Measurements from ENCODE around the gene DISP3. TPM values are rescaled to one million over a fixed set of nuclear protein-coding genes. Genes with fewer than 3 reads are reported as not detected.

Gene DISP3
- polyA plus RNA-seq, 1 of the 3 experiments (the other 2 are of a cell fraction), result 0.08 TPM

DNA sequence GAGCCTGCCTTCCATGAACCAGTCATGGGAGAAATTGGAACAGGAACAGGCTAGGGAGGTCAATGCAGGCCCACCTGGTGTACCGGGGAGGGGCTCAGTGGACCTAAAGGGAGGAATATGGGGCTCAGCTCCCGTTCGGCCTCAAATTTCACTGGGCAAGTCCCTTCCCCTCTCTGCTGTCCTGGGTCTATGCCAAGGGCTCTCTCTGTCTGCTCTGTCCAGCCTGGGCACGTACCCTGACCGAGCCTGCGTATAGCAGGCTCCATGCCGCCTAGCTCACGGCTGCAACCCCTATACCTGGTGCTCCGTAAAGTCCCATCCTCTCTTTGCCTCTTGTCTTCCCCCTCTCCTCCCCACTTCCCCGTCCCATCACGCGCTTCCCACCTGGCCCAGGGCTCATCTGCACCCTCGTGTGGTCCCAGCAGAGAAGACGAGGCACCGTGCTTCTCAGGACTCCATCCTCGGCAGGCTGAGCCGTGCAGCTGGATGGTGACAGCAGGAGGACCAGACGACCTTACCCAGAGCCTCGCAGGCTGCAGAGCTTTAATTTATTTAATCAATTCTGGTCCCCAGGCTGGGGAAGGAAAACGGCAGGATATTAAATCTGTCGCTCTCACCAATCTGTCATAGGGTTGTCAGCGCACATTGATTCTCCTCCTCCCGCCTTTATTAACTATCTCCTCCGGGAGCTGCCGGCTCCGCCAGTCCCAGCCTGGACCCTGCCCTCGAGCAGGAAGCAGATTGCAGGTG, 25.0 kb upstream of the DISP3 start (continued):
- TF ChIP-seq, protein P1, sequence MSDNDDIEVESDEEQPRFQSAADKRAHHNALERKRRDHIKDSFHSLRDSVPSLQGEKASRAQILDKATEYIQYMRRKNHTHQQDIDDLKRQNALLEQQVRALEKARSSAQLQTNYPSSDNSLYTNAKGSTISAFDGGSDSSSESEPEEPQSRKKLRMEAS (IDR thresholded peaks at IDR 0.05; ENCODE audit: low read depth), result no peak
- no peak for TF ChIP-seq GABPA (IDR thresholded peaks at IDR 0.05; ENCODE audit: low read depth)
- TF ChIP-seq EZH2phosphoT487 (IDR thresholded peaks at IDR 0.05; ENCODE audit: borderline replicate concordance, low read depth), result no peak
- TF ChIP-seq JUND (IDR thresholded peaks at IDR 0.05), result no peak
- TF ChIP-seq ELF1 (IDR thresholded peaks at IDR 0.05), result no peak
- TF ChIP-seq, protein P2, sequence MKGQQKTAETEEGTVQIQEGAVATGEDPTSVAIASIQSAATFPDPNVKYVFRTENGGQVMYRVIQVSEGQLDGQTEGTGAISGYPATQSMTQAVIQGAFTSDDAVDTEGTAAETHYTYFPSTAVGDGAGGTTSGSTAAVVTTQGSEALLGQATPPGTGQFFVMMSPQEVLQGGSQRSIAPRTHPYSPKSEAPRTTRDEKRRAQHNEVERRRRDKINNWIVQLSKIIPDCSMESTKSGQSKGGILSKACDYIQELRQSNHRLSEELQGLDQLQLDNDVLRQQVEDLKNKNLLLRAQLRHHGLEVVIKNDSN (IDR thresholded peaks at IDR 0.05; ENCODE audit: borderline replicate concordance, low read depth), result no peak
- TF ChIP-seq, protein P3, sequence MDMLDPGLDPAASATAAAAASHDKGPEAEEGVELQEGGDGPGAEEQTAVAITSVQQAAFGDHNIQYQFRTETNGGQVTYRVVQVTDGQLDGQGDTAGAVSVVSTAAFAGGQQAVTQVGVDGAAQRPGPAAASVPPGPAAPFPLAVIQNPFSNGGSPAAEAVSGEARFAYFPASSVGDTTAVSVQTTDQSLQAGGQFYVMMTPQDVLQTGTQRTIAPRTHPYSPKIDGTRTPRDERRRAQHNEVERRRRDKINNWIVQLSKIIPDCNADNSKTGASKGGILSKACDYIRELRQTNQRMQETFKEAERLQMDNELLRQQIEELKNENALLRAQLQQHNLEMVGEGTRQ (IDR thresholded peaks at IDR 0.05; ENCODE audit: borderline replicate concordance, low read depth, low read length), result no peak
- TF ChIP-seq YY1 (IDR thresholded peaks at IDR 0.05; ENCODE audit: low read depth), result no peak
- TF ChIP-seq TEAD4 (IDR thresholded peaks at IDR 0.05; ENCODE audit: borderline replicate concordance, insufficient read depth), result no peak
- TF ChIP-seq RAD21 (IDR thresholded peaks at IDR 0.05; ENCODE audit: low read length), result peak; percentile 11; the same call in 1 of the 2 replicates
- TF ChIP-seq RFX5 (IDR thresholded peaks at IDR 0.05; ENCODE audit: low read length), result no peak
- peak; percentile 62; the same call in 1 of the 2 replicates for TF ChIP-seq FOXJ3 (CRISPR knock-in tag; IDR thresholded peaks at IDR 0.05)
- TF ChIP-seq, protein P4, sequence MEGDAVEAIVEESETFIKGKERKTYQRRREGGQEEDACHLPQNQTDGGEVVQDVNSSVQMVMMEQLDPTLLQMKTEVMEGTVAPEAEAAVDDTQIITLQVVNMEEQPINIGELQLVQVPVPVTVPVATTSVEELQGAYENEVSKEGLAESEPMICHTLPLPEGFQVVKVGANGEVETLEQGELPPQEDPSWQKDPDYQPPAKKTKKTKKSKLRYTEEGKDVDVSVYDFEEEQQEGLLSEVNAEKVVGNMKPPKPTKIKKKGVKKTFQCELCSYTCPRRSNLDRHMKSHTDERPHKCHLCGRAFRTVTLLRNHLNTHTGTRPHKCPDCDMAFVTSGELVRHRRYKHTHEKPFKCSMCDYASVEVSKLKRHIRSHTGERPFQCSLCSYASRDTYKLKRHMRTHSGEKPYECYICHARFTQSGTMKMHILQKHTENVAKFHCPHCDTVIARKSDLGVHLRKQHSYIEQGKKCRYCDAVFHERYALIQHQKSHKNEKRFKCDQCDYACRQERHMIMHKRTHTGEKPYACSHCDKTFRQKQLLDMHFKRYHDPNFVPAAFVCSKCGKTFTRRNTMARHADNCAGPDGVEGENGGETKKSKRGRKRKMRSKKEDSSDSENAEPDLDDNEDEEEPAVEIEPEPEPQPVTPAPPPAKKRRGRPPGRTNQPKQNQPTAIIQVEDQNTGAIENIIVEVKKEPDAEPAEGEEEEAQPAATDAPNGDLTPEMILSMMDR (IDR thresholded peaks at IDR 0.05), result no peak
- TF ChIP-seq TCF12 (IDR thresholded peaks at IDR 0.05), result no peak

DNA sequence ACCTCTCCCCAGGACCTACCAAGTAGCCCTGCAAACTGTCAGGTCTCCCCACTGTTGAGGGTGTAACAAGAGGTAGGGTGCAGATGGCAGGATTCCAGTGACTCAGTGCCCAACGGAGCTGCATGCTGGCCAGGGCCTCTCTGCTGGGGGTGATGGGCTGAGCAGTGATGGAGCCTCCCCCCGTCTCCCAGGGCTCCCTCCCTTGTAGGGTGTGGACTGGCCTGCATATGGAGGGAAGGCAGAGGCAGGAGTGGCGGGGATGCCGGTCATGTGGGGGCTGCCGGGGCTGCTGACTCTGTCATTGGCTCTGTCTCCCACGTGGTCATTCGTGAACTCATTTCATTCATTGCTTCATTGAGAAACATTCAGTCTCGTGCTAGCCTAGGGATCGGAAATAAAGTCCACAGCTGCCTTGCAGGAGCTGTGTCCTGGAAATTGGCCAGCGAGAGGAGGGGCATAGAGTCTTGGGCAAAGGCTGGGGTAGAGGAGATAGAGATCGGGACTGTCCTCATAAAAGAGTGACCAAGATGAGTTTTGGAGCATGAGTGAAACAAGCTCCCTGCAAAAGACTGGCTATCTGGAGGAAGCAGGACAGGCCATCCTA, 22.9 kb upstream of the DISP3 start:
- no peaks in the 10 kb centered on the region for H3F3A ChIP-seq (replicated peaks; ENCODE audit: insufficient read depth)
- peaks cover 2% of the 10 kb centered on the region; the same call in 1 of the 2 replicates for H3K27me3 ChIP-seq (ENCODE audit: insufficient read depth)
- H3K36me3 ChIP-seq (replicated peaks in 1 of 2; ENCODE audit: control insufficient read depth in 1 of 2, insufficient read depth in 2 of 2, low read length in 1 of 2), result no peaks in the 10 kb centered on the region
- no peak overlapping the region for H3K9ac ChIP-seq
- ChIA-PET POLR2A (no interaction called here), CTCF (interaction anchor here (0.5 to 3.3 kb wide), 8 partner anchors 22 to 418 kb away, joined by 3 to 20 read pairs (median 3); partner anchors contain the start of gene DISP3)
- H3K79me2 ChIP-seq (ENCODE audit: insufficient read depth), result no peaks in the 10 kb centered on the region
- no peak overlapping the region for H3K27ac ChIP-seq (ENCODE audit: low read depth in 2 of 2, low read length in 1 of 2)
- H3K4me3 ChIP-seq (ENCODE audit: low read depth in 2 of 2, low read length in 1 of 2), result no peak overlapping the region
- peaks cover 0 to 58% of the 10 kb centered on the region in 2 experiments; a peak in 2 of 4 replicates for H3K4me1 ChIP-seq (ENCODE audit: control insufficient read depth in 1 of 2, insufficient read depth in 2 of 2, low read depth in 1 of 2, low read length in 1 of 2)
- WGBS (ENCODE audit: low lambda C conversion rate), result 35% methylated on average over 4 of the region's 11 CpGs
- no peak overlapping the region for H2AFZ ChIP-seq (ENCODE audit: low read depth)
- no peak for DNase-seq
- no peaks in the 10 kb centered on the region for H3K9me3 ChIP-seq
- no peaks in the 10 kb centered on the region for H3K9me2 ChIP-seq
- no peak overlapping the region for H3K4me2 ChIP-seq
- no peaks in the 10 kb centered on the region for H4K20me1 ChIP-seq (ENCODE audit: insufficient read depth)
- TF ChIP-seq, protein P5, sequence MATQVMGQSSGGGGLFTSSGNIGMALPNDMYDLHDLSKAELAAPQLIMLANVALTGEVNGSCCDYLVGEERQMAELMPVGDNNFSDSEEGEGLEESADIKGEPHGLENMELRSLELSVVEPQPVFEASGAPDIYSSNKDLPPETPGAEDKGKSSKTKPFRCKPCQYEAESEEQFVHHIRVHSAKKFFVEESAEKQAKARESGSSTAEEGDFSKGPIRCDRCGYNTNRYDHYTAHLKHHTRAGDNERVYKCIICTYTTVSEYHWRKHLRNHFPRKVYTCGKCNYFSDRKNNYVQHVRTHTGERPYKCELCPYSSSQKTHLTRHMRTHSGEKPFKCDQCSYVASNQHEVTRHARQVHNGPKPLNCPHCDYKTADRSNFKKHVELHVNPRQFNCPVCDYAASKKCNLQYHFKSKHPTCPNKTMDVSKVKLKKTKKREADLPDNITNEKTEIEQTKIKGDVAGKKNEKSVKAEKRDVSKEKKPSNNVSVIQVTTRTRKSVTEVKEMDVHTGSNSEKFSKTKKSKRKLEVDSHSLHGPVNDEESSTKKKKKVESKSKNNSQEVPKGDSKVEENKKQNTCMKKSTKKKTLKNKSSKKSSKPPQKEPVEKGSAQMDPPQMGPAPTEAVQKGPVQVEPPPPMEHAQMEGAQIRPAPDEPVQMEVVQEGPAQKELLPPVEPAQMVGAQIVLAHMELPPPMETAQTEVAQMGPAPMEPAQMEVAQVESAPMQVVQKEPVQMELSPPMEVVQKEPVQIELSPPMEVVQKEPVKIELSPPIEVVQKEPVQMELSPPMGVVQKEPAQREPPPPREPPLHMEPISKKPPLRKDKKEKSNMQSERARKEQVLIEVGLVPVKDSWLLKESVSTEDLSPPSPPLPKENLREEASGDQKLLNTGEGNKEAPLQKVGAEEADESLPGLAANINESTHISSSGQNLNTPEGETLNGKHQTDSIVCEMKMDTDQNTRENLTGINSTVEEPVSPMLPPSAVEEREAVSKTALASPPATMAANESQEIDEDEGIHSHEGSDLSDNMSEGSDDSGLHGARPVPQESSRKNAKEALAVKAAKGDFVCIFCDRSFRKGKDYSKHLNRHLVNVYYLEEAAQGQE (IDR thresholded peaks at IDR 0.05; ENCODE audit: low read depth, low read length), result no peak
- no peak for TF ChIP-seq RAD21 (IDR thresholded peaks at IDR 0.05; ENCODE audit: low read length)
- no peak for TF ChIP-seq MEF2A (IDR thresholded peaks at IDR 0.05; ENCODE audit: borderline replicate concordance, low read depth)
- TF ChIP-seq RFX5 (IDR thresholded peaks at IDR 0.05; ENCODE audit: low read length), result no peak
- TF ChIP-seq CHD2 (IDR thresholded peaks at IDR 0.05; ENCODE audit: low read length, partially characterized antibody), result no peak
- no peak for TF ChIP-seq FOSL2 (IDR thresholded peaks at IDR 0.05; ENCODE audit: borderline replicate concordance, low read depth)
- no peak for TF ChIP-seq GATA2 (CRISPR knock-in tag; IDR thresholded peaks at IDR 0.05)
- TF ChIP-seq GABPA (IDR thresholded peaks at IDR 0.05; ENCODE audit: low read depth), result no peak
- TF ChIP-seq, protein P3 (IDR thresholded peaks at IDR 0.05; ENCODE audit: borderline replicate concordance, low read depth, low read length), result no peak
- TF ChIP-seq TCF12 (IDR thresholded peaks at IDR 0.05), result no peak
- TF ChIP-seq SIN3A (IDR thresholded peaks at IDR 0.05; ENCODE audit: borderline replicate concordance, low read depth, low read length), result no peak
- TF ChIP-seq NFIC (IDR thresholded peaks at IDR 0.05; ENCODE audit: borderline replicate concordance), result no peak
- no peak for TF ChIP-seq POLR2AphosphoS5 (IDR thresholded peaks at IDR 0.05; ENCODE audit: low read depth, low read length)
